T-cell (primary cell): Measurements from ENCODE around the gene KCNIP4. TPM values are rescaled to one million over a fixed set of nuclear protein-coding genes. Genes with fewer than 3 reads are reported as not detected.

ENCODE experiments used
- ATAC-seq, 4 experiments: fragments of 200-7000 bp in 3 of 4; fragments of 150-1000 bp in 1 of 4; cut with Tn5 transposase; replicated peaks in 1 of 4; 1 replicate in 3 of 4; 2 replicates in 1 of 4; pipeline ENCODE4 v1.10.0; 2021; ENCODE audit warnings: moderate library complexity in 3 of 4, mild to moderate bottlenecking in 2 of 4, moderate number of reproducible peaks in 1 of 4
- CTCF ChIA-PET, 2 donors: fragments of 300-600 bp; sonication (Branson Sonifier 250); formaldehyde crosslinking; loops; one replicate each; lab custom pipeline; 2022; ENCODE audit warnings: antibody characterized with exemption in 2 of 2; lab: Charles Lee
- POLR2A ChIA-PET, 2 donors: fragments of 300-600 bp; sonication (Branson Sonifier 250); formaldehyde crosslinking; loops; one replicate each; lab custom pipeline; 2022; ENCODE audit warnings: antibody characterized with exemption in 2 of 2; lab: Charles Lee
- DNase-seq, 35 experiments: peaks; one replicate each; pipeline versions ENCODE4 v3.0.0 to v3.0.0-alpha.2; 2013 to 2023
- H3K27ac ChIP-seq: one replicate; pipeline ENCODE4 v1.5.1; 2013; ENCODE audit warnings: low read length
- H3K27me3 ChIP-seq, 2 experiments: replicated peaks in 1 of 2; 1 replicate in 1 of 2; 2 replicates in 1 of 2; pipeline versions ENCODE4 v1.6.1 to v1.7.0; 2013; ENCODE audit warnings: low read length in 1 of 2, mixed read lengths in 1 of 2; ENCODE audit not compliant: control insufficient read depth in 2 of 2, insufficient read depth in 2 of 2; ENCODE audit errors: extremely low read depth in 1 of 2
- H3K36me3 ChIP-seq, 2 donors: 1 replicate in 1 of 2; 2 replicates in 1 of 2; pipeline versions ENCODE4 v1.6.1 to v1.7.0; 2013; ENCODE audit warnings: low read length in 1 of 2; ENCODE audit not compliant: control insufficient read depth in 2 of 2, insufficient read depth in 1 of 2; ENCODE audit errors: extremely low read depth in 1 of 2
- H3K4me1 ChIP-seq, 2 experiments: 1 replicate in 1 of 2; 2 replicates in 1 of 2; pipeline versions ENCODE4 v1.6.1 to v1.7.0; 2013; ENCODE audit warnings: low read length in 2 of 2, mixed read lengths in 1 of 2; ENCODE audit not compliant: insufficient read depth in 2 of 2, control insufficient read depth in 1 of 2; ENCODE audit errors: extremely low read depth in 1 of 2
- H3K4me3 ChIP-seq, 2 donors: 1 replicate in 1 of 2; 2 replicates in 1 of 2; pipeline versions ENCODE4 v1.5.1 to v1.7.0; 2013; ENCODE audit warnings: mild to moderate bottlenecking in 2 of 2, low read length in 1 of 2, moderate library complexity in 1 of 2; ENCODE audit not compliant: control insufficient read depth in 1 of 2; ENCODE audit errors: extremely low read depth in 1 of 2
- H3K9me3 ChIP-seq: 2 replicates; pipeline ENCODE4 v1.7.0; 2013
- H3K27ac Mint-ChIP-seq, 2 donors: one replicate each; pipeline ENCODE4 v1.8.0; 2020 to 2021; ENCODE audit warnings: mild to moderate bottlenecking in 2 of 2, mixed read lengths in 2 of 2
- H3K27me3 Mint-ChIP-seq, 2 donors: one replicate each; pipeline ENCODE4 v1.8.0; 2021 to 2022; ENCODE audit warnings: mixed read lengths in 2 of 2
- H3K36me3 Mint-ChIP-seq: one replicate; pipeline ENCODE4 v1.8.0; 2021; ENCODE audit warnings: mixed read lengths
- H3K4me1 Mint-ChIP-seq, 3 donors: one replicate each; pipeline ENCODE4 v1.8.0; 2020 to 2022; ENCODE audit warnings: mixed read lengths in 3 of 3, mild to moderate bottlenecking in 1 of 3
- H3K4me3 Mint-ChIP-seq, 3 donors: one replicate each; pipeline ENCODE4 v1.8.0; 2020 to 2022; ENCODE audit warnings: mild to moderate bottlenecking in 3 of 3, mixed read lengths in 3 of 3, moderate library complexity in 3 of 3
- H3K9me3 Mint-ChIP-seq, 3 donors: one replicate each; pipeline ENCODE4 v1.8.0; 2020 to 2022; ENCODE audit warnings: mixed read lengths in 3 of 3
- WGBS: methylation state at CpG from one replicate; pipeline ENCODE4 v1.1.5; 2013; ENCODE audit warnings: missing lambda C conversion rate; ENCODE audit not compliant: insufficient coverage; 5-methylcytosine and 5-hydroxymethylcytosine counted together
- total RNA-seq, 35 experiments: library from RNA in 6 of 35; stranded (reverse) in 6 of 35; fragments of 120-200 nt in 1 of 35; gene quantifications; one replicate each; pipeline versions ENCODE4 v1.2.1 to v1.2.4 and lab custom pipeline; 2013 to 2026

Gene KCNIP4
- total RNA-seq, 5 donors from 2014 or later (not counting 1 experiment from before 2014, with no cell fraction given) = not detected

GRCh38 chr4:21873145-21873544 lies 75.4 kb downstream of the KCNIP4 start:
- H3K4me3 ChIP-seq = no peak overlapping the region
- no peak overlapping the region for H3K4me3 Mint-ChIP-seq
- H3K4me1 Mint-ChIP-seq = no peaks in the 10 kb centered on the region
- ChIA-PET POLR2A (no interaction called here), CTCF (no interaction called here)
- no peaks in the 10 kb centered on the region for H3K36me3 Mint-ChIP-seq
- no peak overlapping the region for H3K27ac Mint-ChIP-seq
- H3K27me3 ChIP-seq = no peaks in the 10 kb centered on the region
- peaks cover 6 to 13% (median 10%) of the 10 kb centered on the region in 3 donors for H3K9me3 Mint-ChIP-seq
- H3K27ac ChIP-seq = no peak overlapping the region
- H3K27me3 Mint-ChIP-seq = no peaks in the 10 kb centered on the region
- ATAC-seq (no peak), DNase-seq (no peak)
- H3K36me3 ChIP-seq = no peaks in the 10 kb centered on the region
- no peaks in the 10 kb centered on the region for H3K9me3 ChIP-seq
- WGBS = no CpG with 5 or more reads among the region's 1 CpG
- no peaks in the 10 kb centered on the region for H3K4me1 ChIP-seq

- CTCF ChIA-PET = no interaction called here
- 61% methylated on average over 5 of the region's 5 CpGs for WGBS
- Mint-ChIP-seq H3K36me3 (no peaks in the 10 kb centered on the region), H3K9me3 (peaks cover 6 to 14% (median 13%) of the 10 kb centered on the region in 3 donors), H3K27me3 (no peaks in the 10 kb centered on the region), H3K4me1 (no peaks in the 10 kb centered on the region), H3K27ac (no peak overlapping the region), H3K4me3 (no peak overlapping the region)
- no peak overlapping the region for H3K4me3 ChIP-seq
- DNase-seq = no peak
- H3K4me1 ChIP-seq = no peaks in the 10 kb centered on the region
- H3K27ac ChIP-seq = no peak overlapping the region
- H3K36me3 ChIP-seq = no peaks in the 10 kb centered on the region
- H3K9me3 ChIP-seq = no peaks in the 10 kb centered on the region
- H3K27me3 ChIP-seq = no peaks in the 10 kb centered on the region
- POLR2A ChIA-PET = no interaction called here
- ATAC-seq = no peak
Observed at GRCh38 chr4:21872101-21872500, 76.5 kb downstream of the KCNIP4 start.

GRCh38 chr4:21869978-21870745 lies 78.4 kb downstream of the KCNIP4 start:
- 80% methylated on average over 1 of the region's 8 CpGs for WGBS
- Mint-ChIP-seq H3K4me1 (no peaks in the 10 kb centered on the region), H3K4me3 (no peak overlapping the region), H3K36me3 (no peaks in the 10 kb centered on the region), H3K9me3 (peaks cover 6 to 16% (median 13%) of the 10 kb centered on the region in 3 donors), H3K27me3 (no peaks in the 10 kb centered on the region), H3K27ac (no peak overlapping the region)
- Histone ChIP-seq H3K4me1 (no peaks in the 10 kb centered on the region), H3K27me3 (no peaks in the 10 kb centered on the region), H3K4me3 (no peak overlapping the region), H3K9me3 (no peaks in the 10 kb centered on the region), H3K36me3 (no peaks in the 10 kb centered on the region), H3K27ac (no peak overlapping the region)
- POLR2A ChIA-PET = no interaction called here
- CTCF ChIA-PET = no interaction called here
- ATAC-seq = no peak
- DNase-seq = no peak

- Mint-ChIP-seq H3K4me3 (no peak overlapping the region), H3K4me1 (no peaks in the 10 kb centered on the region), H3K9me3 (peaks cover 6 to 21% (median 19%) of the 10 kb centered on the region in 3 donors), H3K27ac (no peak overlapping the region), H3K27me3 (no peaks in the 10 kb centered on the region), H3K36me3 (no peaks in the 10 kb centered on the region)
- Histone ChIP-seq H3K27me3 (no peaks in the 10 kb centered on the region), H3K9me3 (no peaks in the 10 kb centered on the region), H3K4me3 (no peak overlapping the region), H3K4me1 (no peaks in the 10 kb centered on the region), H3K27ac (no peak overlapping the region), H3K36me3 (no peaks in the 10 kb centered on the region)
- DNase-seq (no peak), ATAC-seq (no peak)
- WGBS = no CpG with 5 or more reads among the region's 2 CpGs
- CTCF ChIA-PET = no interaction called here
- POLR2A ChIA-PET = no interaction called here
Observed at GRCh38 chr4:21864686-21865085, 83.9 kb downstream of the KCNIP4 start.

GRCh38 chr4:21862917-21863316 lies 85.7 kb downstream of the KCNIP4 start:
- no peak overlapping the region for H3K27ac ChIP-seq
- no peak overlapping the region for H3K27ac Mint-ChIP-seq
- no peaks in the 10 kb centered on the region for H3K27me3 ChIP-seq
- DNase-seq (no peak), ATAC-seq (no peak)
- H3K4me1 Mint-ChIP-seq = no peaks in the 10 kb centered on the region
- no peak overlapping the region for H3K4me3 ChIP-seq
- H3K9me3 Mint-ChIP-seq = peaks cover 0 to 16% (median 11%) of the 10 kb centered on the region in 3 donors
- H3K4me1 ChIP-seq = no peaks in the 10 kb centered on the region
- ChIA-PET POLR2A (no interaction called here), CTCF (no interaction called here)
- H3K27me3 Mint-ChIP-seq = no peaks in the 10 kb centered on the region
- no peak overlapping the region for H3K4me3 Mint-ChIP-seq
- H3K9me3 ChIP-seq = no peaks in the 10 kb centered on the region
- no peaks in the 10 kb centered on the region for H3K36me3 Mint-ChIP-seq
- H3K36me3 ChIP-seq = no peaks in the 10 kb centered on the region
- no CpG with 5 or more reads among the region's 6 CpGs for WGBS

- DNase-seq = no peak
- H3K4me3 ChIP-seq = no peak overlapping the region
- WGBS = 57% methylated on average over 1 of the region's 3 CpGs
- H3K9me3 ChIP-seq = no peaks in the 10 kb centered on the region
- POLR2A ChIA-PET = no interaction called here
- ATAC-seq = no peak
- H3K27ac Mint-ChIP-seq = no peak overlapping the region
- CTCF ChIA-PET = no interaction called here
- H3K4me1 Mint-ChIP-seq = no peaks in the 10 kb centered on the region
- H3K4me1 ChIP-seq = no peaks in the 10 kb centered on the region
- H3K27ac ChIP-seq = no peak overlapping the region
- no peak overlapping the region for H3K4me3 Mint-ChIP-seq
- no peaks in the 10 kb centered on the region for H3K36me3 ChIP-seq
- H3K36me3 Mint-ChIP-seq = no peaks in the 10 kb centered on the region
- H3K27me3 Mint-ChIP-seq = no peaks in the 10 kb centered on the region
- peaks cover 0 to 2% of the 10 kb centered on the region in 2 experiments for H3K27me3 ChIP-seq
- peaks cover 2 to 15% (median 14%) of the 10 kb centered on the region in 3 donors for H3K9me3 Mint-ChIP-seq
Observed at GRCh38 chr4:21858971-21859370, 89.6 kb downstream of the KCNIP4 start.
